ENCODE results near the gene ZNF219.

DNA sequence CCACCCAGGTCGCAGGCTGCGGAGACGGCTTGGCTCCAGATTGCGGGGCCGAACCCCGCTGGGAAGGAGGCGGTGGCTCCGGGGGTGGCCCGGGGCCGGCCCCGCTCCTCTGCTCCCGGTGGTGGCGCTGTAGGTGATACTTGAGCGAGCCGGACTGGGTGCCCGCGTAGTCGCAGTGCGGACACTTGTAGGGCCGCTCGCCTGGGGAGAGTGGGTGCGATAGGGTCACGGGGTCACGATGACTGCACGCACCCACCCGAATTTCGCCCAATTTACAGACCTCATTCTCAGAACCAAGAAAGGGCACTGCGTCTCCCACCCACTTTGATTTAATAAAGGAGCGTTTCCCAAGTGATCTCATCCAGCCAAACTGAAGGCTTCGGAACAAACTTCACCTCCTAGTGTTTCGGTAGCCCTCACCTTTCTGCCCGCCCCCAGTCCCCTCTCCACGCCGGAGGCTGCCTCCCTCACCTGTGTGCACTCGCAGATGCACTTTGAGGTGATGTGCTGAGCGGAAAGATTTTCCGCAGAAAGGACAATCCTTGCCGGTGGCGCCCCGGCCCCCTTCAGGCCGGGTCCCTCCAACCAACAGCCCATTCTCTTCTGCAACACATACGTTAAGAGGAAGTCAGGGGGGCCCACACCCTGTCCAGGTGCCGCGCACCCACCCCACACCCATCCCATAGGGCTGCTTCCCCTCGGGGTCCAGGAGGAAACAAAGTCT, 7.4 kb downstream of the ZNF219 start:
- TF ChIP-seq, protein P1, sequence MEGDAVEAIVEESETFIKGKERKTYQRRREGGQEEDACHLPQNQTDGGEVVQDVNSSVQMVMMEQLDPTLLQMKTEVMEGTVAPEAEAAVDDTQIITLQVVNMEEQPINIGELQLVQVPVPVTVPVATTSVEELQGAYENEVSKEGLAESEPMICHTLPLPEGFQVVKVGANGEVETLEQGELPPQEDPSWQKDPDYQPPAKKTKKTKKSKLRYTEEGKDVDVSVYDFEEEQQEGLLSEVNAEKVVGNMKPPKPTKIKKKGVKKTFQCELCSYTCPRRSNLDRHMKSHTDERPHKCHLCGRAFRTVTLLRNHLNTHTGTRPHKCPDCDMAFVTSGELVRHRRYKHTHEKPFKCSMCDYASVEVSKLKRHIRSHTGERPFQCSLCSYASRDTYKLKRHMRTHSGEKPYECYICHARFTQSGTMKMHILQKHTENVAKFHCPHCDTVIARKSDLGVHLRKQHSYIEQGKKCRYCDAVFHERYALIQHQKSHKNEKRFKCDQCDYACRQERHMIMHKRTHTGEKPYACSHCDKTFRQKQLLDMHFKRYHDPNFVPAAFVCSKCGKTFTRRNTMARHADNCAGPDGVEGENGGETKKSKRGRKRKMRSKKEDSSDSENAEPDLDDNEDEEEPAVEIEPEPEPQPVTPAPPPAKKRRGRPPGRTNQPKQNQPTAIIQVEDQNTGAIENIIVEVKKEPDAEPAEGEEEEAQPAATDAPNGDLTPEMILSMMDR (IDR thresholded peaks at IDR 0.05) = no peak
- no peak for TF ChIP-seq POLR2AphosphoS5 (IDR thresholded peaks at IDR 0.05)
- TF ChIP-seq POLR2A (IDR thresholded peaks at IDR 0.05) = no peak
- TF ChIP-seq EP300 (IDR thresholded peaks at IDR 0.05) = no peak
